Esophagus muscularis mucosa (tissue), 4 donors: Measurements from ENCODE around the gene LDLRAD3. TPM values are rescaled to one million over a fixed set of nuclear protein-coding genes. Genes with fewer than 3 reads are reported as not detected.

Source experiments
- DNase-seq: peaks from one replicate; pipeline ENCODE4 v3.0.0-alpha.2; 2017; ENCODE audit errors: extremely low spot score
- H3K27ac ChIP-seq, 4 donors: fragments of 200-600 bp; sonication (generic); replicated peaks in 1 of 4; 1 replicate in 3 of 4; 2 replicates in 1 of 4; pipeline ENCODE4 v1.5.1; 2016 to 2019; ENCODE audit warnings: mild to moderate bottlenecking in 1 of 4
- H3K27me3 ChIP-seq, 4 donors: fragments of 200-600 bp; sonication (generic); one replicate each; pipeline versions ENCODE4 v1.5.1 to v1.6.0; 2016 to 2019
- H3K36me3 ChIP-seq, 4 donors: fragments of 200-600 bp; sonication (generic); one replicate each; pipeline ENCODE4 v1.5.1; 2016 to 2019
- H3K4me1 ChIP-seq, 4 donors: fragments of 200-600 bp; sonication (generic); one replicate each; pipeline ENCODE4 v1.5.1; 2016 to 2019
- H3K4me3 ChIP-seq, 4 donors: fragments of 200-600 bp; sonication (generic); 1 replicate in 2 of 4; 2 replicates in 2 of 4; pipeline ENCODE4 v1.5.1; 2016 to 2019; ENCODE audit warnings: mild to moderate bottlenecking in 4 of 4, moderate library complexity in 1 of 4
- H3K9me3 ChIP-seq, 4 donors: fragments of 200-600 bp; sonication (generic); 1 replicate in 3 of 4; 2 replicates in 1 of 4; pipeline ENCODE4 v1.5.1; 2016 to 2019
- EP300 ChIP-seq: sonication (generic); formaldehyde crosslinking; IDR thresholded peaks from one replicate; pipeline ENCODE4 v1.6.1; 2017; ENCODE audit warnings: antibody characterized with exemption
- POLR2A ChIP-seq: fragments of 450-650 bp; IDR thresholded peaks from one replicate; pipeline ENCODE4 v1.6.1; 2017; ENCODE audit warnings: antibody characterized with exemption, moderate library complexity, mild to moderate bottlenecking, low read depth
- POLR2AphosphoS5 ChIP-seq, 2 donors: sonication (generic); formaldehyde crosslinking; IDR thresholded peaks; one replicate each; pipeline ENCODE4 v1.6.1; 2017; ENCODE audit warnings: antibody characterized with exemption in 2 of 2
- WGBS: methylation state at CpG from one replicate; pipeline ENCODE4 v1.1.5; 2018; 5-methylcytosine and 5-hydroxymethylcytosine counted together
- intact Hi-C: fragments of 100-400 bp; cut with DNase I; formaldehyde crosslinking; loops from one replicate; pipeline ENCODE4 v1.15.1; 2023
- total RNA-seq, 4 donors: library from RNA; depleted of rRNA; stranded (reverse); fragments of >200 nt; gene quantifications; one replicate each; pipeline versions ENCODE4 v1.1.0 to v1.2.1, GENCODE V29; 2016
- TF ChIP-seq, protein P1 (sequence below), 3 experiments: fragments of 200-600 bp in 2 of 3; fragments of 450-650 bp in 1 of 3; sonication (generic) in 2 of 3; IDR thresholded peaks; one replicate each; pipeline ENCODE4 v1.5.1; 2017 to 2019; ENCODE audit warnings: antibody characterized with exemption in 3 of 3, mild to moderate bottlenecking in 2 of 3, moderate library complexity in 1 of 3

Gene LDLRAD3
- total RNA-seq, 4 donors from 2014 or later, result 6.8 to 8.7 (median 8.2) TPM

DNA sequence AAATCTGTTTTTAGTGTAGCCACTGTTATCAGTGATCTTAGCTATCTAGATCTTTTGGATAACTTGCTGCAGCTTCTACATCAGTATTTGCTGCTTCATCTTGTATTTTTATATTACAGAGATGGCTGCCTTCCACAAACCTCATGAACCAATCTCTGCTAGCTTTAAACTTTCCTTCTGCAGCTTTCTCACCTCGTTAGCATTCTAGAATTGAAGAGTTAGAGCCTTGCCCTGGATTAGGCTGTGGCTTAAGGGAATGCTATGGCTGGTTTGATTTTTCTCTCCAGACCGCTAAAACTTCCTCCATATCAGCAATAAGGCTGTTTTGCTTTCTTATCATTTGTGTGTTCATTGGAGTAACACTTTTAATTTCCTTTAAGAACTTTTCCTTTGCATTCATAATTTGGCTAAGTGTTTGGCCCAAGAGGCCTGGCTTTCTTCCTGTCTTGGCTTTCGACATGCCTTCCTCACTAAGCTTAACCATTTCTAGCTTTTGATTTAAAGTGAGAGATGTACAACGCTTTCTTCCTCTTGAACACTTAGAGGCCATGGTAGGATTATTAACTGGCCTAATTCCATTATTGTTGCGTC, 51.9 kb downstream of the LDLRAD3 start:
- WGBS, result 77% methylated on average over 5 of the region's 5 CpGs
- Histone ChIP-seq H3K4me3 (no peak overlapping the region), H3K4me1 (peaks cover 0 to 2% (median 0%) of the 10 kb centered on the region in 4 donors), H3K27me3 (no peaks in the 10 kb centered on the region), H3K9me3 (peaks cover 0 to 11% (median 5%) of the 10 kb centered on the region in 4 donors), H3K27ac (no peak overlapping the region), H3K36me3 (no peaks in the 10 kb centered on the region)
- intact Hi-C loops, result no loop called here
- no peak for TF ChIP-seq EP300
- no peak for DNase-seq

DNA sequence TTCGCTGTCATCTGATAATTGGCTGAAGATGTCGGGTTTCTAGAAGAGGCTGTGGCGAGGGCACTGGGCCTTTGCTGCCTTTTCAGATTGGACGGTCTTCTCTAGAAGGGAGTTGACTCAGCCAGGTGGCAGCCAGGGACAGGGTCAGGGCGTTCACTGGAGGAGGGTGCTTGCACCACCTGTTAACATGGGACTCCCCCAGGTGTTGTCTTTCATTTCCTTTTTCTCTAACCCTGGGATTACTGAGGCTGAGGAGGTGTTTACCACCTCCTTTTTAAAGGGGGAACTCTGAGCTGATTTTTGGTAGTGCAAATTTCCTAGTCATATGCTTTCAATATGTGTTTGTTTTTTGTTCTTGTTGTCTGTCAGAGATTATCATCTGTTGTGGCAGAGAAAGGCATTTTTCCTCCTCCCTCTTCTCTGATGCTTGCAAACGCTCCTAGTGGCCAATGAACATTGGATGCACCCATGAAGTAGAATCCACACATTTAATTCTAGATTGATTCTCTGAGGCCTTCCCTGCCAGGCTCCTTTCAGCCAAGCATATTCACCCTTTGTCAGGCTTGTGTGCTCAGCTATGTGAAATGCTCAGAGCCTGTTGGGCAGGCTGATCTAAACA, 54.1 kb downstream of the LDLRAD3 start:
- 86% methylated on average over 6 of the region's 6 CpGs for whole genome bisulfite sequencing
- TF ChIP-seq, protein P1, sequence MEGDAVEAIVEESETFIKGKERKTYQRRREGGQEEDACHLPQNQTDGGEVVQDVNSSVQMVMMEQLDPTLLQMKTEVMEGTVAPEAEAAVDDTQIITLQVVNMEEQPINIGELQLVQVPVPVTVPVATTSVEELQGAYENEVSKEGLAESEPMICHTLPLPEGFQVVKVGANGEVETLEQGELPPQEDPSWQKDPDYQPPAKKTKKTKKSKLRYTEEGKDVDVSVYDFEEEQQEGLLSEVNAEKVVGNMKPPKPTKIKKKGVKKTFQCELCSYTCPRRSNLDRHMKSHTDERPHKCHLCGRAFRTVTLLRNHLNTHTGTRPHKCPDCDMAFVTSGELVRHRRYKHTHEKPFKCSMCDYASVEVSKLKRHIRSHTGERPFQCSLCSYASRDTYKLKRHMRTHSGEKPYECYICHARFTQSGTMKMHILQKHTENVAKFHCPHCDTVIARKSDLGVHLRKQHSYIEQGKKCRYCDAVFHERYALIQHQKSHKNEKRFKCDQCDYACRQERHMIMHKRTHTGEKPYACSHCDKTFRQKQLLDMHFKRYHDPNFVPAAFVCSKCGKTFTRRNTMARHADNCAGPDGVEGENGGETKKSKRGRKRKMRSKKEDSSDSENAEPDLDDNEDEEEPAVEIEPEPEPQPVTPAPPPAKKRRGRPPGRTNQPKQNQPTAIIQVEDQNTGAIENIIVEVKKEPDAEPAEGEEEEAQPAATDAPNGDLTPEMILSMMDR (IDR thresholded peaks at IDR 0.05), result no peak
- TF ChIP-seq EP300, result no peak
- TF ChIP-seq POLR2A, result no peak
- TF ChIP-seq POLR2AphosphoS5 (IDR thresholded peaks at IDR 0.05), result no peak
- intact Hi-C loops, result no loop called here
- H3K27ac ChIP-seq, result no peak overlapping the region
- no peak overlapping the region for H3K4me3 ChIP-seq
- DNase-seq, result no peak
- no peaks in the 10 kb centered on the region for H3K4me1 ChIP-seq
- peaks cover 0 to 11% (median 5%) of the 10 kb centered on the region in 4 donors for H3K9me3 ChIP-seq
- no peaks in the 10 kb centered on the region for H3K27me3 ChIP-seq
- H3K36me3 ChIP-seq, result no peaks in the 10 kb centered on the region

GRCh38 chr11:35998634-35999033, 54.8 kb downstream of the LDLRAD3 start:
- Histone ChIP-seq H3K36me3 (no peaks in the 10 kb centered on the region), H3K4me3 (no peak overlapping the region), H3K9me3 (peaks cover 0 to 11% (median 5%) of the 10 kb centered on the region in 4 donors), H3K27me3 (no peaks in the 10 kb centered on the region), H3K27ac (no peak overlapping the region), H3K4me1 (no peaks in the 10 kb centered on the region)
- intact Hi-C loops, result no loop called here
- TF ChIP-seq POLR2AphosphoS5 (IDR thresholded peaks at IDR 0.05), result no peak
- no peak for TF ChIP-seq POLR2A
- TF ChIP-seq EP300, result no peak
- TF ChIP-seq, protein P1 (IDR thresholded peaks at IDR 0.05), result no peak
- WGBS, result 89% methylated on average over 6 of the region's 6 CpGs
- DNase-seq, result no peak

- Histone ChIP-seq H3K9me3 (peaks cover 0 to 6% (median 2%) of the 10 kb centered on the region in 4 donors), H3K4me1 (no peaks in the 10 kb centered on the region), H3K27ac (no peak overlapping the region), H3K27me3 (no peaks in the 10 kb centered on the region), H3K36me3 (no peaks in the 10 kb centered on the region), H3K4me3 (no peak overlapping the region)
- no peak for TF ChIP-seq POLR2AphosphoS5 (IDR thresholded peaks at IDR 0.05)
- no peak for TF ChIP-seq EP300
- TF ChIP-seq, protein P1 (IDR thresholded peaks at IDR 0.05), result no peak
- no peak for TF ChIP-seq POLR2A
- 80% methylated on average over 6 of the region's 6 CpGs for WGBS
- DNase-seq, result no peak
- intact Hi-C loops, result no loop called here
Observed at GRCh38 chr11:36000616-36001190, 56.8 kb downstream of the LDLRAD3 start.

GRCh38 chr11:36002196-36002595, 58.3 kb downstream of the LDLRAD3 start:
- Histone ChIP-seq H3K27ac (no peak overlapping the region), H3K4me3 (no peak overlapping the region), H3K4me1 (no peaks in the 10 kb centered on the region), H3K27me3 (no peaks in the 10 kb centered on the region), H3K9me3 (peaks cover 0 to 6% (median 0%) of the 10 kb centered on the region in 4 donors), H3K36me3 (no peaks in the 10 kb centered on the region)
- TF ChIP-seq EP300 (no peak), POLR2AphosphoS5 (IDR thresholded peaks at IDR 0.05) (no peak), POLR2A (no peak)
- TF ChIP-seq, protein P1 (IDR thresholded peaks at IDR 0.05), result no peak
- intact Hi-C loops, result no loop called here
- no peak for DNase-seq
- WGBS, result 60% methylated on average over 6 of the region's 6 CpGs
